Measurements from ENCODE around the gene PSMC5.
A peak's percentile ranks its signal among the peaks of the same experiment; 100 is the strongest.
"Not testable (repeated sequence)": the region's sequence is repeated elsewhere in the genome, so short reads cannot be mapped to it uniquely, and the experiment has no call there.

PSMC5 gene

DNA sequence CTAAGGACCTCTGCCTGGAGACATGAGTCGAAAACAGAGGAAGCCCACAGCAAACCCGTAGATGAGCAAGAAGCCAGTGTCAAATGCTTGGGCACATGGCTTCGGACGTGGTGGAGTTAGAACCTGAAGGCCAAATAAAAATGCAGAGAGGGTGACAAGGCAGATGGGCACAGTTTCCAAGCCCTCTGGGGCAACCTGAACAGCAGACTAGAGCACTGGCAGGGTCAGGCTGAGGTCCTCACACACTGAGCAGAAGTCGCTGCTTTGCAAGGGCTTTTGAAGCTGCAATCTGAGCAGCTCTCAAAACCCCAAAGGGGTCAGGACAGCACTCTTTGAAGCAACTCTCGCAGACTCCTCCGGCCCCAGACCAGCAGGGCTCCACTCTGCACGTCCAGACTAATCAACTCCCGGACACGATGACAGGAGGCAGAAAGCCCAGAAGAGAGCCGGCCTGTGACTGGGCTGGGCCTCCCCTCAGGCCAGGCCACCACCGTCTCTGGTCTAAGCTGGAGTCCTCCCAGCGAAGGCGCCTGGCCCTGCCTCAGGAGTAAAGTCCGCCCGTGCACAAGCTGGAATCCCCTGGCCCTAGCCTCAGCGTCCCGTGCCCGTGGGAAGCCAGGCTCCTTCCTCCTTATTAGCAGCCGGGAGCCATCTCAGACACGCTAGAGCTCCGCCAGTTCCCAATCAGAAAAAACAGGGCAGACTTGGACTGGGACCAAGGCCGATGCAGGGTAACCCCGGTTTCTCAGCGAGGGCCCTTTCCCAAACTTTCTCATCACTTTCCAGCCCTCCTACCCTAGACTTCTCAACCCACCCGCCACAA is 14.3 kb downstream of the PSMC5 start:
- peak; percentile 49 to 81 (median 76) for DNase-seq

GRCh38 chr17:63842173-63842539 is 14.9 kb downstream of the PSMC5 start:
- DNase-seq, result peak in 3 of 4 experiments; percentile 15 to 56 (median 45)

GRCh38 chr17:63842540-63843386 is 15.5 kb downstream of the PSMC5 start, which contains the start of gene SMARCD2:
Gene SMARCD2, minus strand, starts transcription at chr17:63842685. Its CDS starts 11 bp downstream, at chr17:63842674.
- peak; percentile 98 to 100 (median 99) for DNase-seq

DNA sequence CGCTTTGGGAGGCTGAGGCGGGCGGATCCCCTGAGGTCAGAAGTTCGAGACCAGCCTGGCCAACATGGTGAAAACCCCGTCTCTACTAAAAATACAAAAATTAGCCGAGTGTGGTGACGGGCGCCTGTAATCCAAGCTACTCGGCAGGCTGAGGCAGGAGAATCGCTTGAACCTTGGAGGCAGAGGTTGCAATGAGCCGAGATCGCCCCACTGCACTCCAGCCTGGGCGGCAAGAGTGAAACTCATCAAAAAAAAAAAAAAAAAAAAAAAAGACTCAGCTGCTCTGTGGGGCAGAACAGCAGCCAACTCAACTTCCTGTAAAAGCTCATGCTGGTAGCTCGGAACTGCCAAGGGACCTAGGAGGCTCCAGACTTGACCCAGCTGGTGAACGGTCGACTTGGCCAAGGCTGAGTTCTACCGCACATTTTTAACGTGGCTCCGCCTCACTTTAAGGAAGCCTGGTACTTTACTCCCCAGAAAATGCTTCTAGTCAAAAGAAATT is 16.2 kb downstream of the PSMC5 start:
- DNase-seq, result peak; percentile 74 to 88 (median 84)

DNA sequence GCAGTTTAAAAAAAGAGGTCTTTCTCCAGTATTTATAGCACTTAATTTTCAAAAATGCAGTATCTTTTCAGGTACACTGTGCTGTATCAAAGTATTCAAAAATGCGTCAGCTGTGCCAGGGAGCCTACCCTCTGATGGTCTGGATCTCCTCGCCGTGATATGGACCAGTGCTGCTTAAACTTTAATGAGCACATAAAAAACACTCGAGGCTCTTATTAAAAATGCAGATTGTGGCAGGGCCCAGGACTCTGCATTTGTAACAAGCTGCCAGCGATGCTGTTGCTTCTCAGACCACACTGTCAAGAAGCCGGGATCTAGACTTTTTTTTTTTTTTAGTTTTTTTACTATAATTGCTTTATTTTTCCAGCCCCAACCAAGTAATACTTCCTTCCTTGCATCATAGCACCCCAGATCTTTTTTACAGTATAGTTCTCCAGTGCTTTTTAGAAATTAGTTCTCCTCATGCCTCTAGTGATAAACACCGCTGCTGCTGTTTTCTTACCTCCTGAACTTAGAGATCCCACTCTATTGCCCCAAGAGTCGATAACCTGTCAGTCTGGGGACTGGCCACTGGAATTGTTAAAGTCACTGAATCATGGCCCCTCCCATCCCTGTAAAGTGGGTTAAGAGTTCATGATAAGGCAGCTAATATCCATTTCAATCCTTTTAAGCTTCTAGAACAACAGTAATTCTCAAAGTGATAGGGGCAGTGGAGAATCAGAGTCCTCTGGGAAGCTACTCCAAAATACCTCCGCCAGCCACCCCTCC is 16.9 kb downstream of the PSMC5 start:
- DNase-seq, result no peak

DNA sequence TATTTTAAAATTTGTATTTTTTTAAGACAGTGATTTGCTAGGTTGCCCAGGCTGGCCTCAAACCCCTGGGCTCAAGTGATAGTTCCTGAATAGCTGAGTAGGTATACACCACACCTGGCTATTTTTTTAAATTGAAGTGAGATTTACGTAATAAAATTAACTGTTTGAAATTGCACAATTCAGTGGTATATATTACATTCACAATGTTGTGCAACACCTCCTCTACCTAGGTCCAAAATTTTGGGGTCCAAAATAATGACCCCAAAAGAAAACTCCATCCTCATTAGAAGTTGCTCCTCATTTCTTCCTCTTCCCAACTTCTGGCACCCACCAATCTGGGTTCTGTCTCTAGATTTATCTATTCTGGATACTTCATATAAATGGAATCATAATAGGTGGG is 18.3 kb downstream of the PSMC5 start:
- DNase-seq, result no peak

GRCh38 chr17:63847525-63848249 is 20.5 kb downstream of the PSMC5 start:
- DNase-seq, result no peak

DNA sequence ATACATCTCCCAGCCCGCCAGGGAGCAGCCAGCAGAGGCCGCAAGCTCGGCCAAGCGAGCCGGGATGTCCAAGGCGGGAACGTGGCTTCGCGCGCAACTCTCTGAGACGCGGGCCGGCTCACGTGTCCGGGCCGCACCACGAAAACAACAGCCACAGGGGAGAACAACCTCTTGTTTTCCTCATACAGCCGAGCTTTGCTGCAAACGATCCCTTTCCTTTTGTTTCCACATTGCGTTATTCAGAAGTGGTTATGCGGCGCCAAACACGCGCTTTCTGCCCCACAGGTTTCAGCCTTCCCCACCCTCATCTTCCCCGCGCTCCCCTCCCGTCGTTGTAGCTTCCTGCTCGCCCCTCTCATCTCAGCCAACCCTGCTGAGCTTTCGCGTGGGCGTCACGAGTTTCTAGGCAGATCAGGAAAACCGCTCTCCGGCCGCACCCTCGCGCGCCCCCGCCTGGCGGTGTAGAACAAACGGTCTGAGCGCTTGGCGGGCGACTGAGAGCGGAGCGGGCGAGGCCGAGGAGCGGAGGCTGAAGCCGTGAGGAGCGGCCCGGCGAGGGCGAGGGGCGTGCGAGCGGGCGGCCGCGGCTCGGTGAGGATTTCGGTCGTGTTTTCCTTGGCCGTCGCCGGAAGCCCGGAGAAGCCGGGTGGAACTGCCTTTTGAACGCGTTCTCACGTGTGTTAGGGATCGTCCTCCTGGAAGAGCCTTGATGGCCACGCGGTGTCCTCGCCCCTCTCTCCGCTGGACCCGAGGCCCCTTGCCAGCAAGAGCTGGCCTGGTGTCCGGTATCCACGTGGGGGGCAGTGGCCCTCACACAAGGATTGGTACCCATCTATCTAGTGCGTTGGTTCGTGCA is 21.8 kb downstream of the PSMC5 start:
- peak; percentile 98 to 99 (median 98) for DNase-seq

GRCh38 chr17:63850401-63850800 is 23.2 kb downstream of the PSMC5 start:
- DNase-seq, result no peak

DNA sequence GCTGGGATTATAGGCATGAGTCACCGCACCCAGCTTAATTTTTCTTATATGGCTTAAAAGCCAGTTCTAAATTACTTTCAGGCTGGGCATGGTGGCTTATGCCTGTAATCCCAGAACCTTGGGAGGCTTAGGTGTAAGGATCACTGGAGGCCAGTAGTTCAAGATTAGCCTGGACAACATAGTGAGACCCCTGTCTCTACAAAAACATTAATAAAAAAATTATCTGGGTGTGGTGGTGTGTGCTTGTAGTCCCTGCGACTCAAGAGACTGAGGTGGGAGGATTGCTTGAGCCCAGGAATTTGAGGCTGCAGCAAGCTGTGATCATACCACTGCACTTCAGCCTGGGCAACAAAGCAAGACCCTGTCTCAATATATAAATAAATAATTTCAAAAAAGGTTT is 26.0 kb downstream of the PSMC5 start:
- no peak for DNase-seq

DNA sequence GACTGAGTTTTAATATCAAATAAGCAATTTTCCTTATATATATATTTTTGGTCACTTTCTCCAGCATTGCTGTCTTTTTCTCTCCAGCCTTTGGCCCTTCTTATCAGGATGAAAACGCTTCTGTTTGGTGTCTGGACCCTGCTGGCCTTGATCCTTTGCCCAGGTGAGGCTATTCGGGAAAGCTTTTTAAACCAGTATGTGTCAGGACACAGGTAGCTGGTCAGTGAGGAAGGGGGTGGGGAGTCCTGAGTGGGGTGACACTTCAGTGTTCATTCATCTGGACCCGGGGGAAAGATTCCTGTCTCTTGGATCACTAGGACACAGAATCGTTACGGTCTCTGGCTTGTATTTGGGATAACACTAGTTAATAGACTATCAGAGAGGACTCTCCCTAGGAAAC is 27.5 kb downstream of the PSMC5 start:
- no peak for DNase-seq

GRCh38 chr17:63855185-63855584 is 28.0 kb downstream of the PSMC5 start:
- DNase-seq, result no peak

- DNase-seq, result not testable (repeated sequence)
These were observed 29.2 kb downstream of the PSMC5 start for GRCh38 chr17:63856425-63856824.

GRCh38 chr17:63859257-63859656 is 32.0 kb downstream of the PSMC5 start:
- DNase-seq, result no peak

DNA sequence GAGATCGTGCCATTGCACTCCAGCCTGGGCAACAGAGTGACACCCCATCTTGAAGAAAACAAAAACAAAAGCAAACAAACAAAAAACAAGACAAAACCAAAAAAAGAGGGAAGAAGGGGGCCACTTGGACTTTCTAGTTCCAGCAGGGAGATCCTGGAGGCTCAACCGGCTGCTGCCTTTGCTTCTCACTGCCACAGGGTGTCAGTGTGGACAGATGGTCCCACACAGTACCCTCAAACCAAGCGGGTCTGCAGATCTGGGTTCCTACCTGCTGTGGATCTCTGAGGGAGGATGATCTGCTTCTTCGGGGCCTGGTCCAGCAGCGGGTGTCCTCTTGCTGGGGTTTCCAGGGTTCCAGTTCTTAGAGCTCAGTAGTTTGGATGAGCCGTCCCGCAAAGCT is 39.4 kb downstream of the PSMC5 start:
- peak in 1 of 4 experiments; percentile 25 for DNase-seq

GRCh38 chr17:63869491-63870291 is 42.5 kb downstream of the PSMC5 start:
- not testable (repeated sequence) for DNase-seq

DNA sequence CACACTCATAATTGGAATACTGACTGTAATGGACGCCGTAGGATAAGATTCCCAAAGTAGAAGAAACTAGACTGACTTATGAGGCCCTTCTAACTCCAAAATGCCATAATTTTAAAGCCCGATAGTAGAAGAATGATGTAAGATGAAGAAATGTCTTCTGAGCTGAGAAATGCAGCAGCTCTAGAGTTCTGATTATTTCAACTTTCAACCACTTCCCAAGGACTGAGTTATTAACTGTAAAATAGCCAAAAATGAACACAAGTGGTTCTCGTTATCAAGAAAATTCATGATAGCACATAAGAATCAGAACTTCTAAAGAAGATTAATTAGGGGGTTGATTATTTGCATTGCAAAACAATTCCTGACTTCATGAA is 43.0 kb downstream of the PSMC5 start:
- DNase-seq, result not testable (repeated sequence)

- DNase-seq, result not testable (repeated sequence)
These were observed 44.6 kb downstream of the PSMC5 start for GRCh38 chr17:63871646-63872365.

GRCh38 chr17:63873577-63873976 is 46.3 kb downstream of the PSMC5 start, which contains the start of gene CSH2:
Gene CSH2, minus strand, starts transcription at chr17:63873677. Its CDS starts 63 bp downstream, at chr17:63873614.
- DNase-seq, result not testable (repeated sequence)
